CD1c-positive myeloid dendritic cell (primary cell): ENCODE results near the gene PAX5.
A peak's percentile ranks its signal among the peaks of the same experiment; 100 is the strongest.

Experiments
- DNase-seq: peaks from one replicate; pipeline ENCODE4 v3.0.0-alpha.2; 2016; ENCODE audit errors: extremely low spot score

PAX5 gene

GRCh38 chr9:37025071-37025822 lies 8.8 kb downstream of the PAX5 start:
- peak; percentile 31 for DNase-seq

DNA sequence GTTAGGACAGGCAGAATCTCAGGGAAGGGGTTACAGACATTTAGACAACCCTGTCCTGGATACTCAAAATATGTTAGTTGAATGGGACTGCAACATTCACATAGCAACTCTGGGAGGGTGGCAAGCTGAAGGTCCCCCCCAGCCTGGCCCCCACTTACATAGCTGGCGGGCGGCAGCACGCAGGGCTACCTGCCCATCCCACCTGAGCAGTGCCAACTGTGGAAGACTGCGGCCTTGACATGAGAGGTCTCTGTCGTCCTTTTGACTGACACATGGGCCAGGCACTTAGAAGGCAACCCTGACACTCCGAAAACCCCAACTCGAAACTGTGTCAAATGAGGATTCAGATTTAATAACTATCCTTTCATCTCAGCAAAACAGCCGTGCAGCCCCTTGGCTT lies 16.5 kb downstream of the PAX5 start:
- no peak for DNase-seq

- no peak for DNase-seq
Observed at GRCh38 chr9:37011530-37011929, 22.5 kb downstream of the PAX5 start.

- no peak for DNase-seq
Observed at GRCh38 chr9:37010976-37011375, 23.1 kb downstream of the PAX5 start.

DNA sequence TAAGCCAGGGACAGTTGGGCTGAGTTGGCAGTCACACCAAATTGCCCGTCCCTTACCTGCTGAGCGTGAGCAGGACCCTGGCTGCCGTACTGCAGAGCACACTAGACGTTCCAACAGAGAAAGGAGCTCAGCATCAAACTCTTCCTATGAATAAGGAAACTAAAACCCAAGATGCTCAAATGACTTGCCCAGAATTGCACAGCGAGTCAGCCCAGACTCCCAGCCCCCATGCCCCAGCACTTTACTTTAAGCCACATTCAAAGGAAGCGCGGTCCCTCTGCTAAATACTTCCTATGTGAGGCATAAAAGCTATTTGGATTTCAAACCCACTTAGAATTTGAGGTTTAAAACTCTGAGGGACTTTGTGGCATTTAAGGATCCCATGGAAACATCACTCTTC lies 23.9 kb downstream of the PAX5 start:
- DNase-seq = no peak

- DNase-seq = no peak
Observed at GRCh38 chr9:37007295-37007694, 26.8 kb downstream of the PAX5 start.

DNA sequence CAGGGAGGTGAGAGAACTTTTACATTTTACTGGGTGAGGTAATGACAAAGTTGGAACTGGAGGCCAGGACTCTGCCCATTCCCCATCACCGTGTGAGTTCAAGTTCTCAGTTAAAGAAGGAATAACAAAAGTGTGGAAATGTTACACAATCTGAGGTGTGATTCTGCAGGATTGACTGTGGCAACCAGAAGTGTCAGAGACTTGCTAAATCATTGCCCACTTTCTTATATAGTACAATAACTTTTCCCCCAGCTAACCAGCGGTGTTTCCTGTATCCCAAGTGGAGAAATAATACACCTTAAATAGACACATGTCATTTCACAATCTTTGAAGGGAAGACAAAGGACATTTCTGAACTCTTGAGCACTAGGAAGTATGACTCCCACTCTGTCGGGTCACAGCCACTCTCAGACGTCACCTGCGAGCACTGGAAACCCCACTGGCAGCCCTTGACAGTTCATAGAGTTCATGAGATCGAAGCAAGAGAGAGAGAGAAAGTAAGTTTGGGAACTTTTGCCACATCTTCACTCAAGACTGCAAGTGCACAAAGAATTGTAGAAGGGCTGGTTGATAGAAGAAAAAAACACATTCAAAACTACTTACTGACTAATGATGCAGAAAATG lies 28.4 kb downstream of the PAX5 start:
- DNase-seq = no peak

DNA sequence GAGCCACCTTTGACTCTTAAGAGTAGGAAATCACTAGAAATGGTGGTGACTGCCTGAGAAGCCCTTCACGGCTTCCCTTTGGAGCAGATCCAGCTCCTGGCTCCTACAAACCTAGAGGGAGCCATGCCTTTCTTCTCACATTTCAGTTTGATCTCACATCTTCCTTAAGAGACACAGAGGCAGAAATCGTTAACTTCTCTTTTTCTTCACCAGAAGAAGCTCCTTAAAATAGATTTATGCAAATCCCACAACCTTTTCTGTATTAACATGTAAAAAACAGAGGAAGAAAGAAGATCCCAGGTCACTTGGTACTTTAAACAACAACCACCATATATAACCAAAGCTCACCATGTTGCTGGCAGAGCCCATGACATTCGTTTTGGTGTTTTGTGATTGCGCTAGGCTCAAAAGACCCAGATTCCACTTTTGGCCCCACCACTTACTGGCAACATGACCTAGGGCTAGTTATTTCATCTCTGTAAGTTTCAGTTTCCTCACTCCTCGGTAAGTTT lies 29.6 kb downstream of the PAX5 start:
- no peak for DNase-seq

- no peak for DNase-seq
Observed at GRCh38 chr9:37002413-37003217, 31.5 kb downstream of the PAX5 start.

DNA sequence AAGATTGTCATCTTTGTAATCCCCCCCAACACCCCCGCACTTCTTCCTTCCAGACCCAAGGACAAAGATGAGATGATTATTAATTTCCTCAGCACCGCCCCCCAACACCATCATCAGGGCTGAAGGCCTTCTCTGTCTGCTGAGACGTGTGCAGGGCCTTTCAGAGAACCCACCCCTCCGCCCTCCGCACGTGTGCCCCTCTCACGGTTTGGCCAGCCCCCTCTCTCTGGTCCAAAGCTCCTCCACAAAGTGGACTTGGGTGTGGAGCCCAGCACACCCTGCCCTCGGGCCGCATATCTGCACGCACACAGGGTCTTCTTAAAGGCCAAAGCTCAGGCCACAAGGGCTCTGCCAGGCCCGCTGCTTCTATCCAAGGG lies 32.0 kb downstream of the PAX5 start:
- no peak for DNase-seq

DNA sequence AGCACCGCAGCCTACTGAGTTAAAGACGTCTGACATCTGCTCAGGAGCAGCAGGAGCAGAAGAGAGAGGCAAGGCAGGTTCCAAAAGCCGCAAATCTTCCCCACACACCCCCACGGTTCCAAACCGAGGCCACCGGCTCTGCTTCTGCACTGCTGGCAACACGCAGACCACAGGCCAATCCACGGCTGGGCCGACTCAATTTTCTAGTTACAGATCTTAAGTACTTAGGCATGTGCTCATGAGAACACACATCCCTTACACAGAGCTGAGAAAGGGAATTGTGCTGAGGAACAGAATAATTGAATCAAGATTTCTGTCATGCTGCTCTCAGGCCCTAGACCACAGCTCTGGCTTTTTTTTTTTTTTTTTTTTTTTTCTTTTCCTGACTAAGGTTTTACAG lies 32.6 kb downstream of the PAX5 start:
- no peak for DNase-seq

- no peak for DNase-seq
Observed at GRCh38 chr9:36999728-37000333, 34.2 kb downstream of the PAX5 start.

DNA sequence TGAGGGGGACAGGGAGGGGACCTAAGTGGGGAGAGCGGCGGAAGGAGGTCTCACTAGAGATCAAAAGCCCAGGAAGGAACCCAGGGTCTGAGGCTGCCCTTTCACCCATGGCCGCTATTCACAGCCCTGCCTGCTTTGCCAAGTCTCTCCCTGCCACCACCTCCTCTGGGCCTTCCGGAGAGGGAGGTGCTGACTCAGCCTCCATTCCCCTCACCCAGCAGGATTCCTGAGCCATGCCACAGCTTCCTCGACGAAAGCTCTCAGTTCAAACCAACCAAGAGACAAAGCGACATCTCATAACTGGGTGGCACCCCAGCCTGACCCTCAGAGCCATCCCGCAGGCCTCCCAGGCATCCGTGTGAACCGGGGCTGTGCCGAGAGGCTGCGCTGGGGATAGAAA lies 36.7 kb downstream of the PAX5 start:
- no peak for DNase-seq

GRCh38 chr9:36996706-36997086 lies 37.4 kb downstream of the PAX5 start:
- DNase-seq = no peak

GRCh38 chr9:36995927-36996705 lies 38.0 kb downstream of the PAX5 start:
- DNase-seq = peak; percentile 56

DNA sequence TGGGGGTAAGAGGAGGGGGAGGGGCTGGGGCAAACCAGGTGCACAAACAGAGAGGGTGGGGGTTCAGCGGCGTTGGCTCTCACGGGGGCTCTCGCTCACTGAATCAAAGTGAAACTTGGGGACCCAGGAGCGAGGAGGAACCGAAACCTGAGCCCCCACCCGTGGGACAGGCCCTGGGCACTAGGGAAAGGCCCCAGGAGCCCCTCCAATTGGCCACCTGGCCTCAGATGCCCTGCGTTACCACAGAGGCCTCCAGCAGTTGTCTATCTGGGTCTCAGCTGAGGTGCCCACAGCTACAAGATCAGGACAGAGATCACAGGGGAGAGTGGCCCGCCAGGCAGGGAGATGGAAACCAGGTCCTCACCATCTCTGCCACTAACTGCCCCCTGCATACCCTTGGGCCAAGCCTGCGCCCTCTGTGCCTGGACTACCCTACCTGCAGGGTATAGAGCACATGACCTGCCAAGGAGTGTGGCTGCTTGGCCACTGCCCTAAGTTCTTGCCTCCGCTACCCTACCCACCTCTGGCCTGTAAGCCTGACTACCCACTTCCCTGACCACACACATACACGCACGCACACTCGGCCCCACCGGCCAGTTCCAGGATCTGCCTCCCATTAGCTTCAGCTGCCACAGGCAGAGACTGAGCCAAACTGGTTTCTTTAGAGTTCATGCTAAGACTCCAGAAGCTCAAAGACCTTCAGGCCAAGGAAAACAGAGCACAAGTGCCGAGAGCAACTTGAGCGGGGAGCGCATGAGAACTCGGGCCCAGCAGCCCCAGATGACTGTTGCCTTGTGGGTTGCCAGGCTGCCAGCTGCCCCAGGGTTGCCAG lies 39.9 kb downstream of the PAX5 start:
- DNase-seq = no peak

DNA sequence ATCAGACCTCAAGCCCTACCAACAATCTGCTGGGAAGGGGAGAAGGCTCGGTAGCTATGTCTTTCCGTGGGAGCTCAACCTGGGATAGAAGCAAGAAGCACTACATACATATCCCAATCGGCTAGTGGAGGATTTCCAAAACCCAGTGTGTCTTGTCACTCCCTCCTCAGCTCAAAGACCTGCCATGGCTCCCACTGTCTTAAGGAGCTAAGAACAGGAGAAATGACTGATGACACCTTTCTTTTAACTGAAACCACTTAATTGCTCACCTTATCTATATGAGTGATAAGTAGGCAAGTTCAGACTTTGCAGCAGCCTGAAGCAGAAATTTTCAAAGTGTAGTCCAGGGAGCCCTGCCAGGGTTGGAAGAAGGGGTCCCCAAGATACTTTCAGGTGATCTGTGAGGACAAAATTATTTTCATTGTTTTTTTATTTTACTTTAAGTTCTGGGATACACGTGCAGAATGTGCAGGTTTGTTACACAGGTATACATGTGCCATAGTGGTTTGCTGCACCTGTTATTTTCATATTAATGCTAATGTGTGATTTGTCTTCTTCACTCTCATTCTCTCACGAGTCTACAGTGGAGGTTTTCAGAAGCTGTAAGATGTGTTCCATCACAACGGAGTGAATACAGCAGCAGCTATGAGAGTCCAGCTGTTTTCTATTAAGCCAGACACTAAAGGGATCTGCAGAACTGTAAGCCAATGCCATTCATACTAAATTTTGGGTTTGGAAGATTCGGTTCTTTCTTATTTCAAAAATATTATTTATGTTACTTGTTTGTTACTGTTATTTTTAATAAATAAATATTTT lies 41.4 kb downstream of the PAX5 start:
- no peak for DNase-seq

GRCh38 chr9:36991516-36992134 lies 42.4 kb downstream of the PAX5 start:
- no peak for DNase-seq

- DNase-seq = no peak
Observed at GRCh38 chr9:36988848-36989247, 45.2 kb downstream of the PAX5 start.
